HT1080 (cell line): ENCODE data around the gene C16orf74. TPM values are rescaled to one million over a fixed set of nuclear protein-coding genes. Genes with fewer than 3 reads are reported as not detected.

Experiments
- DNase-seq: peaks from one replicate; pipeline ENCODE4 v3.0.0-alpha.2; 2015; ENCODE audit warnings: low read depth
- polyA plus RNA-seq, 2 experiments: library from polyadenylated mRNA; depleted of rRNA; stranded (reverse); fragments of >200 nt; gene quantifications; 2 replicates each; pipeline ENCODE4 v1.2.3, GENCODE V29; 2015
- total RNA-seq: library from RNA; depleted of rRNA; stranded (reverse); fragments of >200 nt; shearing (Covaris generic); gene quantifications from 2 replicates; pipeline ENCODE4 v1.2.3, GENCODE V29; 2014; rRNA removed

Gene C16orf74
- total RNA-seq: 46.0 and 55.2 TPM in 2 replicates
- 38.9 and 47.5 TPM in 2 replicates for polyA plus RNA-seq (2015; cell fraction: cytosol; rRNA removed)
- polyA plus RNA-seq (2015; cell fraction: nucleus; rRNA removed): 16.0 and 19.8 TPM in 2 replicates

DNA sequence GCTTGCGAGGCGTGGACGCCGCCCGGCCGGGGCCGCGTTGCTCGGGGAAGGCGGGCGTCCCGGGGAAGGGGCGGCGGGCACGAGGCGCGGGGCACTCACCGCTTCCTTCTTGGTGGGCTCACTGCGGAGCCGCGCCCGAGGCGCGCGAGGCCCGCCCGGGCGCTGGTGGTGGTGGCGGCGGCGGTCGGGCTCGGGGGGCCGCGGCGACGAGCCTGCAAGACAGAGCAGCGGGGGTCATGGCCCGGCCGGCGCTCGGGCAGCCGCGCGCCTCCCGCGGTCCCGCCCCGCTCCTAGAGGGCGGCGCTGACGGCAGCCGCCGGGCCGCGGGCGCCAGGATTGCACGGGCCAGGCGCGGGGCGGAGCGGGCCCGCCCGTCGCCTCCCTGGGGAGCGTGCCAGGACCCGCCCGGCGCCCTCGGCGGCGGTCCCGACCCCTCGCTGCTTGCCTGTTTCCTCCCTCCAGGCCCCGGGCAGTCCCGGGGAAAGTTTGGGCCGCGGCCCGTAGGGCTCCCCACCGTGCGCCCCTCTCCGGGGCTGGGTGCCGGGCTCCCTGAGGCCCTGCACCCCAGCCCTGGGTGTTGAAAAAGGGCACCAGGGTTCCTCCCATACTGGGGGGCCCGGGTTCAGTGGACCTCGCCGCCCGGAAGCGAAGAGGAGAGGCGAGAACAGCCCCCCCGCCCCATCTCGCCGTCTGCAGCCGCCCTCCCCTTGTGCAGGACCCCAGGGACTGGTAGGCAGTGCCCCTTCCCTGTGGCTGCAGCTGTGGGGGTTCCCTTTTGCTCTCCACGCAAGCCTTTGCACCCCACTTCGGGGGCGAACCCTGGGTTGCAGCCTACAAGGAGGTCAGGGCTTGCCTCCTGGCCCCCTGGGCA is at the start of gene C16orf74:
Gene C16orf74, minus strand, starts transcription at position 270 of the 871 bp plus-strand sequence. CDS start 15,879 bp downstream, outside the sequence.
- DNase-seq: peak; percentile 74

- no peak for DNase-seq
These were observed 49.4 kb upstream of the C16orf74 start for GRCh38 chr16:85800321-85800669.

- peak; percentile 85 for DNase-seq
These were observed 48.8 kb upstream of the C16orf74 start, which contains the start of the genes COX4I1 and EMC8 for GRCh38 chr16:85799497-85800320. TSS of gene COX4I1 (plus strand) at chr16:85799695. CDS start at chr16:85801206, 1,511 bp downstream. TSS of gene EMC8 (minus strand) at chr16:85799544. CDS start at chr16:85799295, 249 bp downstream.

GRCh38 chr16:85798901-85799496 is 48.1 kb upstream of the C16orf74 start:
- no peak for DNase-seq

- no peak for DNase-seq
These were observed 47.4 kb upstream of the C16orf74 start for GRCh38 chr16:85798283-85798776.

GRCh38 chr16:85796599-85796998 is 45.7 kb upstream of the C16orf74 start:
- no peak for DNase-seq

DNA sequence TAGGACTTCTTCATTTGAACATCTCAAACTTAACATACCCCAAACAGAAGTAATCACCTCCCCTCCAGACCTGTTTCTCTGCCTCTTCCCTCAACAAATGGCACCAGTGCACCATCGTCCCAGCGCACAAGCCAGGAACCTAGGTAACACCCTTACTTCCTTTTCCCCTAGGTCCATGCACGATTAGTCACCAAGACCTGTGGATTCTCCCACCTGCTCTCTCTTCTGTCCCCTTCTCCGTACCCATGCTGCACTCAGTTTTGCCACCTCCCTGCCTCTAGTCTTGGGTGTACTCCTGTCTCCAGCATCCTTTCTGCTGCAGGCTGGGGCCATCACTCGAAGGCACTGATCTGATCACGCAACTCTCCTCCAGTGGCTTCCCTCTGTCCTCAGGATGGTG is 45.3 kb upstream of the C16orf74 start:
- DNase-seq: no peak

GRCh38 chr16:85794696-85795095 is 43.8 kb upstream of the C16orf74 start:
- no peak for DNase-seq

GRCh38 chr16:85793662-85794298 is 42.9 kb upstream of the C16orf74 start:
- no peak for DNase-seq

DNA sequence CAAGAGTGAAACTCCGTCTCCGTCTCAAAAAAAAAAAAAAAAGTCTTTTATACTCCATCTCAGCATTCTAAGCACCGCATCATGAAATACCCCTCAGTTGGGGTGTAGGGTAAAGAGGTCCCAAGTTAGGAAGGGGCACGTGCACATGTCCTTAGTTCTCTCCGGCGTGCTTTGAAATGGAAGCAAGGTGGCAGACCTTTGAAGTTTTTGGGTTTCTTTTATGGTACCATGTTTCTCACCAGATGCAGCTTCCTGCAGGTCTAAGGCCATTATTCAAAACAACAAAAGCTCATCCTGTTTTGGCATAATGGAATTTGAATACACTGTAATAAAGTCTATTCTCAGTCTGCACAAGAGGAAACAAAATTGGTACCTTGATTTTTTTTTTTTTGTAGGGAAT is 38.9 kb upstream of the C16orf74 start:
- DNase-seq: no peak

- no peak for DNase-seq
These were observed 37.9 kb upstream of the C16orf74 start for GRCh38 chr16:85788819-85789218.

DNA sequence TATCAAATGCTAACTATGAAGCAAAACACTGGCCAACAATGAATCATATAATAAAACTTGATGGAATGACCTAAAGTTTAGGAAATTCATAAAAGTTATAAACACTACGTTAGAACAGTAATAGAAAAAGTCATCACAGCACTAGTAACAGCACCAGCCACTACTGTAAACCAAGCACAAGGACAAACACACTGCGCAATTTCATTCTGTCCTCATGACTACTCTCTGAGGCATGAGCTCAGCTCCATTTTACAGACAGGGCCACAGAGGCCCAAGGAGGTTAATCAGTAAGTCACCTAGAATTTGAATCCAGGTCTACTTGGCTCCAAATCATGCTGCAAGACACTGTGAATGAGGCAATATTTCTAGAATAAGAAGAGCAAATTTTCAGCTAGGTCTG is 35.0 kb upstream of the C16orf74 start:
- no peak for DNase-seq

GRCh38 chr16:85784813-85785212 is 33.9 kb upstream of the C16orf74 start:
- DNase-seq: no peak

DNA sequence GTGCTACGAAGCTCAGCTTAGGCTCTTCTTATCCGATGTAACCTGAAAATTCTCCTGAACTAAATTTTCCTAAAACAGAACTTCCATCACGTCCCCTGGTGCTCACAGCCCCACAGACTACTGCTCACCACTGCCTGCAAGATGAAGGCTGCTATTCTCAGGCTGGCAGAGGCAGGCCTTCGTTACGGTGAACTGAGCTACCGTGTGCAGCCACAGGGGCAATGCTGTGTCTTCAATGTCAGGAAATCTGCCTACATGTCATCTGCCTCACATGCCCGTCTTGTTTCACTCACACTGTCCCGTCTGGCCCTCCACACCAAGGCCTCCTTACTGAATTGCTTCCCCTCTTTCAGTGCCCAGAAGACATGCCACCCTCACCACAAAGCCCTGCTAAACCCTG is 32.5 kb upstream of the C16orf74 start:
- DNase-seq: no peak

GRCh38 chr16:85782451-85782850 is 31.6 kb upstream of the C16orf74 start:
- no peak for DNase-seq

DNA sequence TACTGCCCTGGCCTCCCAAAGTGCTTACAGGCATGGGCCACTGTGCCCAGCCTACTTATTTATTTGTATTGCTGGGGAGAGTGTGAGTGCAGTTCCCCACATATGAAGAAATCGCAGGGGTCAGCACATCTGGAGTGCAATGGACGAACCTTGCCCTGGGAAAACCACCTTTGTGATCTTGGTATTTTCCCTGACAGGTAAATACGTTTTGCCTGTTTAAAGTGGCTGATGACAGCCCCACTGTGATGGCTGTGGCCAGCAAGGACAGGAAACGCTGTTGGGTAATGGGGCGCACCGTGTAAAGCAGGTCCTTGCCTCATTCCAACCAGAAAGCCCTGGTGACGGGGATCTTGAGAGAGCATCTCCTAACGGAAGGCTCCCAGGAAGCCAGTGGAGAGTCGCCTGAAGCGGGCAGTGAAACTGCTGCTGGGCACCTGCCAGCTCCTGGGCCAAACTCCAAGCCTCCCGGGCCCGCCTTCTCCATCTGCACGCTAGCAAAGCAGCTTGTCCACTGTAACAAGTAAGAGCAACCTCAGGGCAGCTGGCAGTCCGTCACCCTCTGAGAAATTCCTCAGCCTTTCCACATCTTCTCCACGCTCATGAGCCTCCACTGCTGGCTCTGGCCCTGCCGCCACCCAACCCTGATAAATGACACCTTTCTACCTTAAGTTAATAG is 30.9 kb upstream of the C16orf74 start:
- no peak for DNase-seq

DNA sequence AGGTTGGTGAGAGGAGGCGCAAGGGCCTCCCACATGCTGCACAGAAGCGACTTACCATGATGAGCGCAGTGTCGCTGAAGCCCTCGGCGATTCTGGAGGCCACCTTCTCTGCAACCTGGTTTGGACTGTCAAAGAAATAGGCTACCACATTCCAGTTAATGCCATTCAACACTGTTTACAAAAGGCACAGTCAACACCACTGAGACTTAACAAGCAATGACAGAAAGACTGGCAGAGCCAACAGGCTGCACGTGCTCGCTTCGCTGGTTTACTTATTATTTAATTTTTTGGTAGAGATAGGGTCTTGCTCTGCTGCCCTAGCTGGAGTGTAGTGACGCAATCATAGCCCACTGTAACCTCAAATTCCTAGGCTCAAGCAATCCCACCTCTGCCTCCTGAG is 30.3 kb upstream of the C16orf74 start:
- no peak for DNase-seq

DNA sequence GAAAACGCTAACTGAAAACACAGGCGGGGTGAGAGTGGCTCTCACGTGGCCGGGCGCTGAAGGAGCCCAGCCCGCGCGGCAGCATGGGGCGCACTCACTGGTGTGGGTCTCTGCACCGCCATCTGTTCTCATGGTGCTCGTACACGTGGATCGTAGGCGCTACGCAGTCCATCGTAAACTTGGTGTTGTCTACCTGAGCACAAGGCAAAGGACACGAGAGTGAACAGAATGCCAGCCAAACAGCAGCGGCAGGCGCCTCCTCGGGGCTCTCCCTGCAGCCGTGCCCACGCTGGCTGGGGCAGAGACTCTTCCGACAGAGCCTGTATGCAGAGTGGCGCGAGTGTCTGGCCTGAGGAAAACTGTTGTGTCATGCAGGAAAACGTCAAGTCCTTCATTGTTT is 29.4 kb upstream of the C16orf74 start:
- DNase-seq: no peak

DNA sequence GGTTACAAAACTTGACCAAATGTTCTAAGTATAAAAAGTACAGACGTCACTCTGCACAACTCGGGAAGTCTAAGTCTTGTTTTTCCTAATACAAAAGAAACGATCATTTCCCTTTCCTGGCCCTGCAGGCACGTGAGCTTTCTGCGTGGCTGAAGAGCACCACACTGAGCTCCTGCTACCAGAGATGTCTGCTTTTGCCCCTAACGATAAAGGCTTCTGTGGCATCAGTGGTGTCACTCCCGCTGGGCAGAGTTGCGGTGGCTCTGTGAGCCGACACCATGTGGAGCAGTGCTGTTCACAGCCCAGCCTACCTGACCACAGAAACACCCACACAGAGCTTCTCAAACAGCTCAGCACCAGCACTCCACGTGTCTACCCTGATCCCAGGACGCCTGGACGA is 28.0 kb upstream of the C16orf74 start:
- no peak for DNase-seq

- peak; percentile 67 for DNase-seq
These were observed 26.9 kb upstream of the C16orf74 start for GRCh38 chr16:85777583-85778310.
